GM18507 (cell line): ENCODE results near the gene APOBEC2.

Experiments used
- DNase-seq: peaks from one replicate; pipeline ENCODE4 v3.0.0; 2011; ENCODE audit warnings: low read depth; ENCODE audit not compliant: insufficient read length; ENCODE audit errors: extremely low spot score
- FAIRE-seq: peaks from 2 replicates; lab custom pipeline; 2011; peaks lifted over from hg19 to GRCh38; lab: Jason Lieb, UNC

APOBEC2 gene

GRCh38 chr6:41077536-41077935, 24.5 kb downstream of the APOBEC2 start:
- FAIRE-seq (no peak), DNase-seq (no peak)

- no peak for DNase-seq
- no peak for FAIRE-seq
These were observed 25.1 kb downstream of the APOBEC2 start for GRCh38 chr6:41078101-41078500.

- FAIRE-seq (no peak), DNase-seq (no peak)
These were observed 26.1 kb downstream of the APOBEC2 start for GRCh38 chr6:41079080-41079479.

GRCh38 chr6:41080621-41081020, 27.6 kb downstream of the APOBEC2 start:
- FAIRE-seq (no peak), DNase-seq (no peak)

GRCh38 chr6:41083072-41083471, 30.1 kb downstream of the APOBEC2 start:
- FAIRE-seq (no peak), DNase-seq (no peak)

- no peak for FAIRE-seq
- no peak for DNase-seq
These were observed 32.2 kb downstream of the APOBEC2 start for GRCh38 chr6:41085182-41085581.

GRCh38 chr6:41088451-41088850, 35.4 kb downstream of the APOBEC2 start:
- FAIRE-seq (no peak), DNase-seq (no peak)

GRCh38 chr6:41090841-41091761, 38.1 kb downstream of the APOBEC2 start:
- FAIRE-seq, result no peak
- DNase-seq, result no peak

GRCh38 chr6:41092421-41093140, 39.6 kb downstream of the APOBEC2 start:
- FAIRE-seq, result no peak
- no peak for DNase-seq

- DNase-seq, result no peak
- no peak for FAIRE-seq
These were observed 40.7 kb downstream of the APOBEC2 start for GRCh38 chr6:41093729-41094128.

- DNase-seq (no peak), FAIRE-seq (no peak)
These were observed 44.6 kb downstream of the APOBEC2 start for GRCh38 chr6:41097467-41098090.

GRCh38 chr6:41098366-41098765, 45.4 kb downstream of the APOBEC2 start:
- no peak for DNase-seq
- FAIRE-seq, result no peak

GRCh38 chr6:41100871-41101287, 47.9 kb downstream of the APOBEC2 start:
- FAIRE-seq (no peak), DNase-seq (no peak)

- DNase-seq (no peak), FAIRE-seq (no peak)
These were observed 50.8 kb downstream of the APOBEC2 start for GRCh38 chr6:41103847-41104246.

GRCh38 chr6:41111017-41111416, 58.0 kb downstream of the APOBEC2 start:
- DNase-seq (no peak), FAIRE-seq (no peak)
